ENCODE results near the gene MICALL2. TPM values are rescaled to one million over a fixed set of nuclear protein-coding genes. Genes with fewer than 3 reads are reported as not detected.

MICALL2 gene
- total RNA-seq, 4 donors from 2014 or later: 9.1 to 18.3 (median 14.6) TPM

GRCh38 chr7:1495564-1496242 lies 36.4 kb upstream of the MICALL2 start:
- H3K9me3 ChIP-seq: no peaks in the 10 kb centered on the region
- no peak overlapping the region for H3K27ac ChIP-seq (replicated peaks in 1 of 4)
- H3K27me3 ChIP-seq: no peaks in the 10 kb centered on the region
- intact Hi-C loops (cut with DNase I): no loop called here
- DNase-seq (ENCODE audit: extremely low spot score): no peak
- 83% methylated on average over 7 of the region's 34 CpGs for WGBS
- peaks cover 58 to 100% (median 99%) of the 10 kb centered on the region in 4 donors for H3K36me3 ChIP-seq
- no peaks in the 10 kb centered on the region for H3K4me1 ChIP-seq
- TF ChIP-seq POLR2AphosphoS5 (IDR thresholded peaks at IDR 0.05): no peak
- TF ChIP-seq CTCF (IDR thresholded peaks at IDR 0.05): no peak
- no peak for TF ChIP-seq EP300 (IDR thresholded peaks at IDR 0.05)
- no peak for TF ChIP-seq POLR2A (IDR thresholded peaks at IDR 0.05; ENCODE audit: low read depth)
- H3K4me3 ChIP-seq: no peak overlapping the region

DNA sequence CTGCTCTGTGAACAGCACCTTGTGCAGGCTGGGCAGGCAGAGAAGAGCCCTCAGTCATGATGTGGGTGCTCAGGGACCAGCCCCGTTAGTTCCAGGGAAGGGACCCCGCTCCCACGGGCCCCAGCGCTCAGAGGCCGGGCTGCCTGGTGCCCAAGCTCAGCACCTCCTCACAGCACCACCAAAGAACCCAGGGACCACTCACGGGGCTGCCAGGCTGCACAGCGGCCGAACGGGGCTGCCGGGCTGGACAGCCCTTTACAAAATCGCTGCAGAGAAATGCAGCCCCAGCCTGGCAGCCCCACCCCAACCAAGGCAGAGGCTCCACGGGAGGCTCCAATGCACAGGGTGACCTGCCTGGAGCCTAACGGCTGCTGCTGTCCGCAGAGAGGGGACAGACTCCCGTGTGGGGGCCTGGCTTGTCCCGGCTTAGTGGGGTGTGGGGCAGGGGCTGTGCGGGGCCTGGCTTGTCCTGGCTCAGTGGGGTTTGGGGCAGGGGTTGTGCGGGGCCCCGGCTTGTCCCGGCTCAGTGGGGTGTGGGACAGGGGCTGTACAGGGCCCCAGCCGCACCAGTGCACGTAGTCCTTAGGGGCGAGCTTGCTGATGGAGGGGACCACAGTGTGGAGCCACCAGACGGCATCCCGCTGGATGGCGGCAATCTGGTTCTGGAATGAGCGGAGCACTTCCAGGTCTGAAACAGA lies 35.7 kb upstream of the MICALL2 start:
- peaks cover 58 to 100% (median 99%) of the 10 kb centered on the region in 4 donors for H3K36me3 ChIP-seq
- no peaks in the 10 kb centered on the region for H3K27me3 ChIP-seq
- WGBS: 93% methylated on average over 13 of the region's 27 CpGs
- H3K27ac ChIP-seq (replicated peaks in 1 of 4): no peak overlapping the region
- no peak for DNase-seq (ENCODE audit: extremely low spot score)
- intact Hi-C loops (cut with DNase I): no loop called here
- H3K4me1 ChIP-seq: no peaks in the 10 kb centered on the region
- TF ChIP-seq POLR2AphosphoS5 (IDR thresholded peaks at IDR 0.05): no peak
- no peak for TF ChIP-seq EP300 (IDR thresholded peaks at IDR 0.05)
- TF ChIP-seq POLR2A (IDR thresholded peaks at IDR 0.05; ENCODE audit: low read depth): no peak
- TF ChIP-seq CTCF (IDR thresholded peaks at IDR 0.05): no peak
- H3K4me3 ChIP-seq: no peak overlapping the region
- no peaks in the 10 kb centered on the region for H3K9me3 ChIP-seq

GRCh38 chr7:1494447-1494846 lies 35.2 kb upstream of the MICALL2 start:
- no peaks in the 10 kb centered on the region for H3K4me1 ChIP-seq
- 87% methylated on average over 19 of the region's 25 CpGs for WGBS
- H3K4me3 ChIP-seq: no peak overlapping the region
- H3K27ac ChIP-seq (replicated peaks in 1 of 4): no peak overlapping the region
- no peaks in the 10 kb centered on the region for H3K27me3 ChIP-seq
- H3K9me3 ChIP-seq: no peaks in the 10 kb centered on the region
- intact Hi-C loops (cut with DNase I): no loop called here
- TF ChIP-seq POLR2A (IDR thresholded peaks at IDR 0.05; ENCODE audit: low read depth) (no peak), EP300 (IDR thresholded peaks at IDR 0.05) (no peak), CTCF (IDR thresholded peaks at IDR 0.05) (no peak), POLR2AphosphoS5 (IDR thresholded peaks at IDR 0.05) (no peak)
- DNase-seq (ENCODE audit: extremely low spot score): no peak
- H3K36me3 ChIP-seq: peaks cover 58 to 100% (median 99%) of the 10 kb centered on the region in 4 donors

DNA sequence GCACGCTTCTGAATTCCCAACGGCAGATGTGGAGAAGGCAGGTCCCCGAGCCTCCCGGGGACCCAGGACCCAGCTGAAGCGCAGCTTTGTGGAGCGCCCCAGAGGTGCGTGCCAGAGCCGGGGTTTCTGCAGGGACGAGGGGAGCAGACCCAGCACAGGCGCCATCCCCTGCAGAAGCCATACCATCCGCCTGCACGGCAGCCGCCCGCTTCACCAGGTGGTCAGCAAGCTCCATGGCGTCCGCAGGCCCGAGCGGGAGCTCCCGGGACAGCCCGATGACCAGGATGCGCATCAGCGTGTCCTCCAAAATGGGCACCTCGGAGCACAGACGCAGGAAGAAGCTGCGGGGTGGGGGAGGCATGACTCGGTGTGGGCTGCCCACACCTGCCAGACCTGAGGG lies 34.3 kb upstream of the MICALL2 start:
- H3K4me1 ChIP-seq: no peaks in the 10 kb centered on the region
- H3K4me3 ChIP-seq: no peak overlapping the region
- no peaks in the 10 kb centered on the region for H3K27me3 ChIP-seq
- H3K27ac ChIP-seq (replicated peaks in 1 of 4): no peak overlapping the region
- peaks cover 58 to 100% (median 99%) of the 10 kb centered on the region in 4 donors for H3K36me3 ChIP-seq
- intact Hi-C loops (cut with DNase I): no loop called here
- DNase-seq (ENCODE audit: extremely low spot score): no peak
- no peak for TF ChIP-seq CTCF (IDR thresholded peaks at IDR 0.05)
- no peak for TF ChIP-seq POLR2AphosphoS5 (IDR thresholded peaks at IDR 0.05)
- TF ChIP-seq POLR2A (IDR thresholded peaks at IDR 0.05; ENCODE audit: low read depth): no peak
- no peak for TF ChIP-seq EP300 (IDR thresholded peaks at IDR 0.05)
- no peaks in the 10 kb centered on the region for H3K9me3 ChIP-seq
- WGBS: 90% methylated on average over 5 of the region's 26 CpGs
